UCSD-AML1 (cell line): ENCODE measurements around the gene PPCS.

Experiments used
- DNase-seq: peaks from one replicate; lab custom pipeline; 2025; ENCODE audit not compliant: unreplicated experiment; lab: John Stamatoyannopoulos, UW

PPCS gene

GRCh38 chr1:42456010-42456753, at the start of gene PPCS, which contains the start of gene ZMYND12:
PPCS (plus strand) TSS chr1:42456543; CDS start chr1:42456566, 23 bp downstream.
ZMYND12 (minus strand) TSS chr1:42456022; CDS start chr1:42455997, 25 bp downstream.
- peak; percentile 87 for DNase-seq

GRCh38 chr1:42414551-42415496, 41.5 kb upstream of the PPCS start:
- no peak for DNase-seq

- no peak for DNase-seq
Measured at GRCh38 chr1:42417166-42417565, 39.2 kb upstream of the PPCS start.

- DNase-seq: no peak
Measured at GRCh38 chr1:42418516-42418915, 37.8 kb upstream of the PPCS start.

GRCh38 chr1:42419126-42419821, 37.1 kb upstream of the PPCS start:
- DNase-seq: no peak

- DNase-seq: no peak
Measured at GRCh38 chr1:42420121-42420520, 36.2 kb upstream of the PPCS start.

GRCh38 chr1:42420911-42421585, 35.3 kb upstream of the PPCS start:
- no peak for DNase-seq

- no peak for DNase-seq
Measured at GRCh38 chr1:42422737-42423136, 33.6 kb upstream of the PPCS start.

GRCh38 chr1:42423681-42424080, 32.7 kb upstream of the PPCS start:
- no peak for DNase-seq

GRCh38 chr1:42424201-42424600, 32.1 kb upstream of the PPCS start:
- DNase-seq: no peak

GRCh38 chr1:42427240-42427639, 29.1 kb upstream of the PPCS start:
- no peak for DNase-seq

GRCh38 chr1:42429603-42430002, 26.7 kb upstream of the PPCS start:
- no peak for DNase-seq

GRCh38 chr1:42430286-42431135, 25.8 kb upstream of the PPCS start:
- DNase-seq: no peak

GRCh38 chr1:42431514-42431913, 24.8 kb upstream of the PPCS start:
- no peak for DNase-seq

GRCh38 chr1:42432714-42433113, 23.6 kb upstream of the PPCS start:
- no peak for DNase-seq

GRCh38 chr1:42433369-42433768, 23.0 kb upstream of the PPCS start:
- DNase-seq: no peak

GRCh38 chr1:42434340-42434739, 22.0 kb upstream of the PPCS start:
- DNase-seq: no peak

- DNase-seq: no peak
Measured at GRCh38 chr1:42439940-42440339, 16.4 kb upstream of the PPCS start.

- DNase-seq: no peak
Measured at GRCh38 chr1:42442662-42443061, 13.7 kb upstream of the PPCS start.

GRCh38 chr1:42449256-42449655, 7.1 kb upstream of the PPCS start:
- DNase-seq: no peak
